ENCODE data around the gene CCNH.

Gene CCNH

DNA sequence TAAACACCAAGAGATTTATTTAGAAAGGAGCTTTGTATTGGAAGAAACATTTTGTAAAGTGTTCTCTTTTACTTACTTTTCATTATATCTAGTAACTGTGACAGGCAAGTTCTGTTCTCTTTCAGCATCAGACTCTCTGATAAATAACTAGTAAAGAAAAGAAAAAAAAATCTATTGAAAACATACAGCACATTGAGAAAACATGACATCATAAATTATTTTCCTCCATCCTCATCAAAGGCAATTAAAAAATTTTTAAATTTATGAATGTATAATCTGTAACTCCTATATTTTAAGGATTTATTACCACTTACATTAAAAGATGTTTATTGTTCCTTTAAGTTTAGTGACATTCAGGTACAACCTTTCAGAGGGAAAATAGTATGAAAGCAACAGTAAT is 11.1 kb downstream of the CCNH start:
- no peak for DNase-seq

DNA sequence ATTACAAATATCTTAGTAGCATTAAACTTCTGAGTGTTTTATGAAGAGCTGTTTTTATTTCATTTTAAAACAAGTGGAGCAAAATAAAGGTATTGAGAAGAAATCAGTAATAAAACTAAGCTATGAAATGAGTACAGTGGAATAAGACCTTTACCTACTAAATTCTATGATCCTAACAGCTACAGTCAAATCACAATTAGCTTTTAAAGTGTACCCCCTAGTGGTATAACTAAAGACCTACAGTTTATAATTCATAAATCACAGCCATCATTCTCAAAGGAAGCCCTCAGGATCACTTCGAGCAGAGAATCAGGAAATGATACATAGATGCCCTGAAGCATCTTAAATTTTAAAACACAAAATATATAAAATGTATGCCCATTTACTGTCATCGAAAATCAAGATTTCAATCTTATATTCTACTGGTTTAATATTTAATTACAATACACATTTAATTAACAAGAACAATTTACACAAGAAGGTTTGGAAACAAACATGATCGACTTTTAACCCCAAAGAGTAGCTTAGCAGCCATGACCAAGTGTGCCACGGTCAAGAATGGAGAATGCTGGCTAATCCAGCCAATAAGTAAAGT is 12.3 kb downstream of the CCNH start:
- peak; percentile 10 for DNase-seq

DNA sequence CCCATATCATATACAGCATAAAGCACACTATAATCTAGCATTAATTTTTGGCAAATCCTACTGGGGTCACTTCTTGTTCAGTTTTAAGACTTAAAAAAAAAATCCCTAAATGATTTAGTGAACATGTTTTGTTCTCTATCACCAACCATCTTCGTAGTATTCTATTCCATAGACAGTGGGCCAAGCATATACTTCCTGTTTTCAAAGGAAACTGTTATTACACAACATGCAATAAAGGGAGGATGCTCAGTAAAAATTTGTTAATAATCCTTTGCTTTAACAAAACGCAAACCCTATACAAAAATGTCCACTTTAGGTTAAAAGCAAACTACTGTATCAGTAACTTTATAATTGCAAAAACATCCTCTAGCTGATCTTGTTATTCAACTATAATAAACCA is 13.0 kb downstream of the CCNH start:
- DNase-seq = no peak

DNA sequence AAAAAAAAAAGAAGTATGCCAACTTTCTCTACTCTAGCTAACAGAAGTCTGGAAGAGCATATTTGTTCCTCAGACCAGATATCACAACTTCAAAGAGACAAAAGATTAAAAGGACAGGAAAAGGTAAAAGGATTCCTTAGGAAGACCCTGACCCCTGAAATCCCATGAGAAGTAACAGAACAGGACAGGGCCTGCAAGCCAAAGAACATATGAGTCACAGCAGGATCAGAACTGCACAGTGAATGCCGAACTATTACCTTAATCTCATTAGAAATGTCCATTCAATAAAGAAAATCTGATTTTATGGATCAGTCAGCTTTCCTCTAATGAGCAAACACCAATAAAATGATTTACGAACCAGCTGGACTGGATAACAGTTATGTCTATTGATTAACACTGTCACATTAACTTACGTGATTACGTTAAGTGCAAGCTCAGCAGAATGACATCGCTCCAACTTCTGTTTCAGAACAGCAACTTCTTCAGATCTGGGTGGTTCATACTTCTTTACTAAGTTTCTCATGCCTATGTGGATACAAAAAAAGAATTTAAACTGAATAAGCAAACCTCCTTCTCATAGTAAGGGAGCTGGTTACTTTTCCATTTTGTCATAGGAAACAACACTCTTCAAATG is 13.6 kb downstream of the CCNH start:
- DNase-seq = no peak

DNA sequence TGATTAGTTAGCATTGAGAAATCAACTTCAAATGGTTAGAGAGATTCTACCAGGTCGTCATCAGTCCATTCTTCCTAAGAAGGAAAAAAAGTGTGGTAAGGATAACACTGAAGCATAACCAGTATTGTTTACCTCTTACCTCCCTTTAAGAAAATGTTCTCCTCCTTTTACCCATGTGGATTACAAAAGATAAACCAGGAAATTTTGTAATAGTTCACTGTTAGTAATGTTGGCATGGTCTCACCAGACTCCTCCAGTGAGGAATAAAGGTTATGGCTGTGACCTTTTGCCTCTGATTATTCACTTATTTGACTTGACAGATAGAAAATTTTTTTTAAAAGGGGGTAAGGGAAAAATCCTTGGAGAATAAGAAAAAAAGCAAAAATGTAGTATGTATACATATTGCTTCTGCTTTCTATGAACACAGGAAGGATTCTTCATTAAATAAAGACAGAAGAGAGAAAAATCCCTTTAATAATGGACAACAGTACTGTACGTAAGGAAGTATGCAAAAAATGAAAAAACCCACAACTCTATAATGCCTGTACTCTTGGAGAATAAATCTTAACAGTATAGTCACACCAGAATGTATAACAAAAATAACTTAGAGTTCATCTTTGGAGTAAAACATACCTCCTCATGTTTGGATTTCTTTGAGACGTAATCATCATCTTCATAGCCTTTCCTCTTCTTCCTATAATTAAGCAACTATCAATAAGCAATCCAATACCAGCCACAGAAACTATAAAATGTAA is 18.1 kb downstream of the CCNH start:
- no peak for DNase-seq

DNA sequence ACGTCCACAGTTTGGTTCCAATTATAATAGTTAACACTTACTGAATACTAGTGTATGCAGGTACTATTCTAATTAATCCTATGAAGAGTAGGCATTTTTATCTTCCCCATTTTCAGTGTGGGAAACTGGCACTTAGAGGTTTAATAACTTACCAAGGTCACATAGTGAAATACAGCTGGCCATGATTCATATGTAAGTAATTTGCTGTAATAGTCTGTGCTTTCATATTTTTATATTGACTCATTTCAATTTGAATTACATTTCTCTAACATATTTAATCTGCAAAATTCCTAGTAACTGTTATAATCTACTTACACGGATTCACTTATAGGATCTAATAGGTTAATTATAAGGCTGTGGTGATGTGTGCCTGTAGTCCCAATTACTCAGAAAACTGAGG is 19.4 kb downstream of the CCNH start:
- DNase-seq = no peak

GRCh38 chr5:87392801-87393200 is 19.9 kb downstream of the CCNH start:
- DNase-seq = no peak

- DNase-seq = no peak
These were observed 20.6 kb downstream of the CCNH start for GRCh38 chr5:87392170-87392569.

GRCh38 chr5:87390576-87391199 is 22.0 kb downstream of the CCNH start:
- DNase-seq = no peak

- no peak for DNase-seq
These were observed 22.7 kb downstream of the CCNH start for GRCh38 chr5:87390075-87390474.

DNA sequence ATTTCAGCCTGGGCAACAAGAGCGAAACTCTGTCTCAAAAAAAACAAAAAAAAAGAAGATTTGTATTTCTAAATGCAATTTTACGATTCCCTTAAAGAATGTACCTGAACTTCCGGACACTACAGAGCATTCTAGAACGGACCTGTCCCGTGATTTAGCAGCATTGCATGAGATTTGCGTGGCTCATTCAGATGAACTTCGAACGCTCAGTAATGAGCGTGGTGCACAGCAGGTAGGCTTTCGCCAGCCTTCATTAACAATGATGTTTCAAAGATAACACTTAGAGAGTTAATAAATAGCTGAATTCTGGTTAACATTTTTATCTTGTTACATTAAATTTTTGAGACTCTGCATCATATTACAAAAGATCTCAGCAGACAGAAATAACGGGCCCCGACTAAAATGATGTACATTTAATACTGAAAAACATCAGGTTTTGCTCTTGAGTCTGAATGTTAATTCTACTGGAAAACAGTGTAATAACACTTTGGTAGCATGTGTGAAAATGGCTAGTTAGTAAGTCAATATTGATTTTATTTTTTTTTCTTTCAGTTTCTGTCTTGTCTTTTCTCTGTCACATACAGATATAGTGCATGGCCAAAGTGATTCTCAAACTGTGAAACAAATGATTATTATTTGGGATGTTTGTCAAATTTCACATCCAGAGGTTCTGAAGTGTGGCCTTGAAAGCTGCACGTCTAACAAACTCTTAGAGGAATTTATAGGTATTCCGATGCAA is 23.3 kb downstream of the CCNH start:
- no peak for DNase-seq

- DNase-seq = no peak
These were observed 24.6 kb downstream of the CCNH start for GRCh38 chr5:87388129-87388528.

GRCh38 chr5:87385802-87386201 is 26.9 kb downstream of the CCNH start:
- no peak for DNase-seq

DNA sequence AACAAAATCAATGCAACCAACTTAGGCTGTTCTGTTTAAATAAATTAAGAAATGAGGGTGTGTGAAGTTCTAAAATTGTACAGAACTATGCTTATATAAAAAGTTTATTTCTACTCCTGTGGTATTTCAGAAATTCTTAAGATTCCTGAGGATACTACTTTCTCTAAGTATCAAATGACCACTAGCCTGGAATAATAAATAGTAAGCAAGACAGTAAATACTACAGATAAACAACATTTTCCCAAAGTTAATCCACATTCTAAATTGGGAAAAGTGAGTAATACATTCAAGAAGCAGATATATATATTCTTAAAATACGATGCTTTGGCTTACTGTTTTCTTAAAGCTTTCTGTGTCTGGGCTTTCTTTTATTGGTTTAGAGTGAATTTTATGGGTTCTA is 29.5 kb downstream of the CCNH start:
- no peak for DNase-seq

DNA sequence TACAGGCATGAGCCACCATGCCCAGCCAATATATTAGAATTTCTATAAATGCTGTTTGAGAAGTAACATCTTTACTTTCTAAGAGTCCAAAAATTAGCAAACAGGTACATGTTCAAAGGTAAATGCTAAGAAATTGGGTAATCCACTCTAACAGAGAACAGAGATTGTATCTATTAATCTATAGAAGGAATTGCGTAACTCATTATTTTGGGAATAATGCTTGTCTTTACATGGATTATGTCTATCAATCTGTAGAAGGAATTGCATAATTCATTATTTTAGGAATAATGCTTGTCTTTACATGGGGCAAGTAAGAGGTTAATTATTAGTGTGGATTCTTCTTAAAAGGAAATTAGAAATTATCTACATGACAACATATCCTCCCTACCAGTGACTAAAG is 30.5 kb downstream of the CCNH start:
- DNase-seq = no peak

DNA sequence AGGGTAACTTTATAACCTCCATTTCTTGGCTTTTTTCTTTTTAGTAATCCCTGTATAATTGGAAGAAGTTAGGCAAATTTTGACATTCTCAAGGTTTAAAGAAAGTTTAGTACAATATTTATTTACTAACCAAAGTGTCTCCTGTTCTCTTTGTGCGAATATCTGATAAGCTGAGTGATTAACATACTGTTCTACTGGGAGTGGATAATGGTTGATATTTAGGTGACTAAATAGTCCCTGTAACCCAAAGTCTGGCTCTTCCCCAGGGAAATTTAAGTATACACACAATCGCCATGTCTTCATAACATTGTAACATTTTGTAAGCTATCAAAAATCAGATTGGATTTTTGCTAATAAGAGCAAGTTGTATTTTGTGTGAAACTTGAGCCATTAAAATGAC is 40.0 kb downstream of the CCNH start:
- DNase-seq = no peak

- DNase-seq = no peak
These were observed 43.3 kb downstream of the CCNH start for GRCh38 chr5:87369431-87369830.

- no peak for DNase-seq
These were observed 44.1 kb downstream of the CCNH start for GRCh38 chr5:87368601-87369000.

- no peak for DNase-seq
These were observed 45.5 kb downstream of the CCNH start for GRCh38 chr5:87367243-87367642.

DNA sequence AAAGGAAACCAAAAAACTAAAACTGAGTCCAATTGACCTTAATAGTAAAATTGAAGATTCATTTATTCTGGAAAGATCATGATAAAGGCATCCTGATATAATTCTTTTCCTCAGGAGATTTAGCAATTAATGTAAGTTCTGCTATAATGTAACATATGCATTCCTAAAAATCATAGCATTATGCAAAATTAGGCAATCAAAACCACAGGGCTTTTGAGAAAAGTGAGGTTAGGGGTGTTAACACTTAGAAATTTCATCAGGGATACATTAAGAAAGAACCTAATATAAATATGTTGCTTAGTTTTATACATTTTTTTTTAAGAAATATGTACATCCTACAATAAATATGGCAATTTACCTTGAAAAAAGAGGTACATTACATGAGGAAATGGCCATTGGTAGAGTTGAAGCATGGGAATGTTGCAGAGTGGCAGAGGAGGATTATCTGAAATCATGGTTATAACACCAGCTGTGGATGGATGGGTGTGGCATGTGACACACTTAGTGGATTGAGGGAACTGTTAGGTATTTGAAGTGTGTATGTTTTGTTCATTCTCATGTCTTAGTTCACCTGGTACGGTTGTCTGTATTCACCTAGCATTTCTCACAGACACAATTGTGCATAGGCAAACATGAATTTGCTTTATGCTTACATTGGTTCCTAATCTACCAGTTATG is 51.1 kb downstream of the CCNH start:
- DNase-seq = no peak

DNA sequence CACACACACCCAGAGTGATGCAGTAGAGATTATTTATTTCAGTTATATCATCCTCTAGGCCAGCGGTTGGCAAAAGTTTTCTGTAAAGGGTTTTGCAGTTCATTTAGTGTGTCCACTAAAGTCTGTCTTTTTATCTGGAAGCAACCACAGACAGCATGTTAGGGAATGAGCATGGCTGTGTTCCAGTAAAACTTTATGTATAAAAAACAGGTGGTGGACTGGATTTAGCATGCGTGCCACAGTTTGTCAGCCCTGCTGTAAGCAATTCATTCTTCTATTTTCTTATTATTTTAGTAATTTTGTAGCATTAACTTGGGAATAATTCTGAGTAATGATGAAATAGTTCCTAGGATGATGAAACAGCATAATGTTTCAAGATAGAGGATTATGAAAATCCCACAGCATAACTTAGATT is 51.7 kb downstream of the CCNH start:
- no peak for DNase-seq

DNA sequence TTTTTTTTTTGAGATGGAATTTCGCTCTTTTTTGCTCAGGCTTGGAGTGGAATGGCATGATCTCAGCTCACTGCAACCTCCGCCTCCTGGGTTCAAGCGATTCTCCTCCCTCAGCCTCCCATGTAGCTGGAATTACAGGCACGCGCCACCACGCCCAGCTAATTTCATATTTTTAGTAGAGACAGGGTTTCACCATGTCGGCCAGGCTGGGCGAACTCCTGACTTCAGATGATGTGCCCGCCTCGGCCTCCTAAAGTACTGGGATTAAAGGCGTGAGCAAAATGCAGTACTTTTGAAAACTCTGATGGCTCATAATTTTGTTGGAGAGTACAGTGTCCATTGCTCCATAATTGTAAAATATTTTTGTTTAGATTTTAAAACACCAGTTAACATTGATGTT is 52.6 kb downstream of the CCNH start:
- no peak for DNase-seq

- no peak for DNase-seq
These were observed 53.6 kb downstream of the CCNH start for GRCh38 chr5:87359106-87359505.

Data from NCI-H2081 treated with DMSO at 0.1 percent for 48 hours (cell line).